GM12874 (cell line): ENCODE results near the gene APP.

Experiments used
- CTCF ChIP-seq: IDR thresholded peaks from 2 replicates; pipeline ENCODE4 v1.5.1; 2011; ENCODE audit warnings: low read depth, mild to moderate bottlenecking, control low read depth, low read length, moderate library complexity; ENCODE audit not compliant: insufficient read depth

The APP gene

GRCh38 chr21:25911730-25912401 lies 258.7 kb downstream of the APP start:
- TF ChIP-seq CTCF: no peak

- TF ChIP-seq CTCF: no peak
Observed at GRCh38 chr21:25910809-25911208, 259.8 kb downstream of the APP start.

GRCh38 chr21:25909341-25909740 lies 261.2 kb downstream of the APP start:
- no peak for TF ChIP-seq CTCF

GRCh38 chr21:25908495-25908894 lies 262.1 kb downstream of the APP start:
- TF ChIP-seq CTCF: no peak

- no peak for TF ChIP-seq CTCF
Observed at GRCh38 chr21:25907573-25908275, 262.8 kb downstream of the APP start.

GRCh38 chr21:25906587-25906986 lies 264.0 kb downstream of the APP start:
- no peak for TF ChIP-seq CTCF

GRCh38 chr21:25905126-25905525 lies 265.4 kb downstream of the APP start:
- no peak for TF ChIP-seq CTCF
